ENCODE data around the gene LAMC1. TPM values are rescaled to one million over a fixed set of nuclear protein-coding genes. Genes with fewer than 3 reads are reported as not detected.

Gene LAMC1
- polyA plus RNA-seq, 1 donor from 2014 or later: 4.2 TPM

- Histone ChIP-seq H3K27ac (ENCODE audit: low read length) (no peak overlapping the region), H3K9me3 (ENCODE audit: low read length) (no peaks in the 10 kb centered on the region), H3K9me2 (ENCODE audit: insufficient read depth, low read length) (no peaks in the 10 kb centered on the region), H3K4me2 (ENCODE audit: low read length) (no peak overlapping the region), H3K27me3 (ENCODE audit: insufficient read depth, low read depth, low read length) (no peaks in the 10 kb centered on the region), H3K79me2 (replicated peaks; ENCODE audit: insufficient read depth, low read length) (no peaks in the 10 kb centered on the region), H3K9ac (ENCODE audit: low read length) (no peak overlapping the region), H3K4me3 (ENCODE audit: low read length) (no peak overlapping the region), H3K36me3 (ENCODE audit: insufficient read depth, low read length) (no peaks in the 10 kb centered on the region), H2AFZ (ENCODE audit: low read depth, low read length) (no peak overlapping the region), H3F3A (ENCODE audit: insufficient read depth, low read length, poor library complexity, severe bottlenecking) (no peaks in the 10 kb centered on the region), H4K20me1 (ENCODE audit: insufficient read depth) (no peaks in the 10 kb centered on the region)
- TF ChIP-seq EP300 (conservative IDR thresholded peaks at IDR 0.05; ENCODE audit: poor library complexity, severe bottlenecking): no peak
- no peak for TF ChIP-seq POLR2AphosphoS5 (IDR thresholded peaks at IDR 0.05)
- no peak for TF ChIP-seq CTCF (IDR thresholded peaks at IDR 0.05; ENCODE audit: poor library complexity, severe bottlenecking)
Observed at GRCh38 chr1:183110326-183110880, 87.2 kb downstream of the LAMC1 start.

GRCh38 chr1:183114441-183114840 is 91.2 kb downstream of the LAMC1 start:
- no peak overlapping the region for H3K9ac ChIP-seq (ENCODE audit: low read length)
- H2AFZ ChIP-seq (ENCODE audit: low read depth, low read length): no peak overlapping the region
- no peak overlapping the region for H3K4me2 ChIP-seq (ENCODE audit: low read length)
- H3K9me2 ChIP-seq (ENCODE audit: insufficient read depth, low read length): no peaks in the 10 kb centered on the region
- H3K27me3 ChIP-seq (ENCODE audit: insufficient read depth, low read depth, low read length): no peaks in the 10 kb centered on the region
- no peaks in the 10 kb centered on the region for H3K9me3 ChIP-seq (ENCODE audit: low read length)
- H3K4me3 ChIP-seq (ENCODE audit: low read length): no peak overlapping the region
- H4K20me1 ChIP-seq (ENCODE audit: insufficient read depth): no peaks in the 10 kb centered on the region
- no peak overlapping the region for H3K27ac ChIP-seq (ENCODE audit: low read length)
- TF ChIP-seq RAD21 (conservative IDR thresholded peaks at IDR 0.05) (no peak), EZH2 (IDR thresholded peaks at IDR 0.05; ENCODE audit: borderline replicate concordance, insufficient read depth, low read length, poor library complexity, severe bottlenecking) (no peak), MXI1 (conservative IDR thresholded peaks at IDR 0.05; ENCODE audit: poor library complexity, severe bottlenecking) (no peak), EP300 (conservative IDR thresholded peaks at IDR 0.05; ENCODE audit: poor library complexity, severe bottlenecking) (no peak), REST (IDR thresholded peaks at IDR 0.05; ENCODE audit: borderline replicate concordance) (no peak), POLR2AphosphoS5 (IDR thresholded peaks at IDR 0.05) (no peak), SMC3 (conservative IDR thresholded peaks at IDR 0.05; ENCODE audit: poor library complexity) (no peak), CTCF (IDR thresholded peaks at IDR 0.05; ENCODE audit: poor library complexity, severe bottlenecking) (no peak), TAF1 (IDR thresholded peaks at IDR 0.05; ENCODE audit: low read depth) (no peak)
- peaks cover 5% of the 10 kb centered on the region for H3K36me3 ChIP-seq (ENCODE audit: insufficient read depth, low read length)
- no peaks in the 10 kb centered on the region for H3K79me2 ChIP-seq (replicated peaks; ENCODE audit: insufficient read depth, low read length)
- H3F3A ChIP-seq (ENCODE audit: insufficient read depth, low read length, poor library complexity, severe bottlenecking): no peaks in the 10 kb centered on the region

Measured in neural cell (in vitro differentiated cells).